OCI-LY3 (cell line): ENCODE data around the gene MIER3.

Source experiments
- H2AFZ ChIP-seq: fragments of 200-600, 300-600 bp; shearing (Covaris generic); 2 replicates; pipeline ENCODE4 v1.6.0; 2014; ENCODE audit warnings: antibody characterized with exemption, low read depth, low read length
- H3K27ac ChIP-seq: fragments of 200-600, 300-600 bp; sonication (generic); 2 replicates; pipeline ENCODE4 v1.5.1; 2014; ENCODE audit warnings: mild to moderate bottlenecking, low read length, moderate library complexity, mixed read lengths
- H3K27me3 ChIP-seq: fragments of 200-600, 300-600 bp; sonication (generic); 2 replicates; pipeline ENCODE4 v1.6.1; 2014; ENCODE audit warnings: low read depth, low read length, mixed read lengths
- H3K36me3 ChIP-seq: fragments of 200-600, 300-600 bp; sonication (generic); replicated peaks from 2 replicates; pipeline ENCODE3; 2014; ENCODE audit warnings: low read depth, low read length, mixed read lengths
- H3K4me1 ChIP-seq: fragments of 300-600, 200-600 bp; sonication (generic); 2 replicates; pipeline ENCODE4 v1.6.1; 2014; ENCODE audit warnings: low read length, mixed read lengths
- H3K4me2 ChIP-seq: fragments of 200-600, 300-600 bp; sonication (generic); 2 replicates; pipeline ENCODE4 v1.6.1; 2014; ENCODE audit warnings: low read length, mixed read lengths
- H3K4me3 ChIP-seq: fragments of 300-600, 200-600 bp; sonication (generic); 2 replicates; pipeline ENCODE4 v1.5.1; 2014; ENCODE audit warnings: antibody characterized with exemption, mild to moderate bottlenecking, low read length, moderate library complexity
- H3K79me2 ChIP-seq: fragments of 300-600, 200-600 bp; shearing (Covaris generic); 2 replicates; pipeline ENCODE4 v1.6.1; 2014; ENCODE audit warnings: mild to moderate bottlenecking, low read length, mixed read lengths
- H3K9ac ChIP-seq: fragments of 300-600, 200-600 bp; shearing (Covaris generic); 2 replicates; pipeline ENCODE4 v1.6.0; 2014; ENCODE audit warnings: mild to moderate bottlenecking, low read length, moderate library complexity
- H3K9me3 ChIP-seq: fragments of 200-600, 300-600 bp; shearing (Covaris generic); 2 replicates; pipeline ENCODE4 v1.6.1; 2014; ENCODE audit warnings: low read length, mixed read lengths; ENCODE audit not compliant: insufficient read depth
- H4K20me1 ChIP-seq: fragments of 200-600, 300-600 bp; sonication (generic); 2 replicates; pipeline ENCODE4 v1.6.1; 2016; ENCODE audit warnings: low read length, mixed read lengths; ENCODE audit not compliant: insufficient read depth
- EZH2phosphoT487 ChIP-seq: fragments of 200-600 bp; shearing (Covaris generic); IDR thresholded peaks from 2 replicates; pipeline ENCODE4 v1.6.1; 2018; ENCODE audit warnings: antibody characterized with exemption, mixed run types, low read depth
- TF ChIP-seq, protein P1 (sequence below): fragments of 200-600, 300-600 bp; sonication (generic); IDR thresholded peaks from 2 replicates; pipeline ENCODE4 v1.5.1; 2014; ENCODE audit warnings: antibody characterized with exemption, low read length, low read depth

Gene MIER3

GRCh38 chr5:56971275-56971674 is 19.4 kb upstream of the MIER3 start:
- H3K9me3 ChIP-seq: no peaks in the 10 kb centered on the region
- no peaks in the 10 kb centered on the region for H3K79me2 ChIP-seq

DNA sequence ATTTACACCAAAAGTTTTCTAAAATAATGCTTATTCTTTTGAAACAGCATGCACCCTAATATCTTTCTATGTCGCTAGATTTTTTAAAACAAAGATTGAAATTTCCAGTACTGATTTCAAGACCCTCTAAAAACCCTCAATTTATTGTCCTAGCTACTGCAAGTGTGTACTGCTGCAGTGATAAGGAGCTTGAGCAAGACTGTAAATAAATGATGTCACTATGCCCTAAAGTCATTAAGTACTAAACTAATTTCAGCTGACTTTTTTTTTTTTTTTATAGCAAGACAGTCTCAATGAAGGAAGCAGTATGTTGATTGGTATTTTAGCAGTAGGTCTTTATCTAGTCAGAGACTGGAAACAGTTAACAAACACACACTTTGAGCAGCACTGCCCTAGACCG is 12.2 kb upstream of the MIER3 start:
- H3K9me3 ChIP-seq: no peaks in the 10 kb centered on the region
- H3K4me1 ChIP-seq: no peaks in the 10 kb centered on the region
- no peak overlapping the region for H3K27ac ChIP-seq
- peaks cover 7% of the 10 kb centered on the region; the same call in 1 of the 2 replicates for H3K27me3 ChIP-seq
- H3K4me3 ChIP-seq: no peak overlapping the region
- no peaks in the 10 kb centered on the region for H4K20me1 ChIP-seq
- H3K79me2 ChIP-seq: no peaks in the 10 kb centered on the region
- H3K4me2 ChIP-seq: no peak overlapping the region
- H3K36me3 ChIP-seq: no peaks in the 10 kb centered on the region
- H2AFZ ChIP-seq: no peak overlapping the region
- H3K9ac ChIP-seq: no peak overlapping the region
- no peak for TF ChIP-seq EZH2phosphoT487
- TF ChIP-seq, protein P1, sequence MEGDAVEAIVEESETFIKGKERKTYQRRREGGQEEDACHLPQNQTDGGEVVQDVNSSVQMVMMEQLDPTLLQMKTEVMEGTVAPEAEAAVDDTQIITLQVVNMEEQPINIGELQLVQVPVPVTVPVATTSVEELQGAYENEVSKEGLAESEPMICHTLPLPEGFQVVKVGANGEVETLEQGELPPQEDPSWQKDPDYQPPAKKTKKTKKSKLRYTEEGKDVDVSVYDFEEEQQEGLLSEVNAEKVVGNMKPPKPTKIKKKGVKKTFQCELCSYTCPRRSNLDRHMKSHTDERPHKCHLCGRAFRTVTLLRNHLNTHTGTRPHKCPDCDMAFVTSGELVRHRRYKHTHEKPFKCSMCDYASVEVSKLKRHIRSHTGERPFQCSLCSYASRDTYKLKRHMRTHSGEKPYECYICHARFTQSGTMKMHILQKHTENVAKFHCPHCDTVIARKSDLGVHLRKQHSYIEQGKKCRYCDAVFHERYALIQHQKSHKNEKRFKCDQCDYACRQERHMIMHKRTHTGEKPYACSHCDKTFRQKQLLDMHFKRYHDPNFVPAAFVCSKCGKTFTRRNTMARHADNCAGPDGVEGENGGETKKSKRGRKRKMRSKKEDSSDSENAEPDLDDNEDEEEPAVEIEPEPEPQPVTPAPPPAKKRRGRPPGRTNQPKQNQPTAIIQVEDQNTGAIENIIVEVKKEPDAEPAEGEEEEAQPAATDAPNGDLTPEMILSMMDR: no peak

More at GRCh38 chr5:56971275-56971674, 19.4 kb upstream of the MIER3 start:
- Histone ChIP-seq H3K27me3 (0 out of 2 replicates have a peak, but pooled peaks cover 3% of the 10 kb centered on the region), H3K9ac (no peak overlapping the region), H3K27ac (no peak overlapping the region), H4K20me1 (no peaks in the 10 kb centered on the region), H3K4me1 (no peaks in the 10 kb centered on the region), H2AFZ (no peak overlapping the region), H3K36me3 (no peaks in the 10 kb centered on the region), H3K4me3 (no peak overlapping the region), H3K4me2 (no peak overlapping the region)
- no peak for TF ChIP-seq EZH2phosphoT487
- TF ChIP-seq, protein P1: no peak

DNA sequence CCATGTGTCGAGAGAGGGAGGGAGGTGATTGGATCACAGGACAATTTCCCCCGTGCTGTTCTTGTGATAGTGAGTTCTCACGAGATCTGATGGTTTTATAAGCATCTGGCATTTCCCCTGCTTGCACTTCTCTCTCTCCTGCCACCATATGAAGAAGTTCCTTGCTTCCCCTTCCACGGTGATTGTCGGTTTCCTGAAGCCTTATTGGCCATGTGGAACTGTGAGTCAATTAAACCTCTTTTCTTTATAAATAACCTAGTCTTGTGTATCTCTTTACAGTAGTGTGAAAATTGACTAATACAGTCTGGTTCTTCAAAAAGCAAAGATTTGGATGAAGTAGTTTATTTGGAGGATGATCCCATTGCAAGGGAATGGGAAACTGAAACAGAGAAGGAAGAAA is 11.3 kb upstream of the MIER3 start:
- Histone ChIP-seq H3K36me3 (no peaks in the 10 kb centered on the region), H3K4me3 (no peak overlapping the region), H3K9ac (no peak overlapping the region), H3K9me3 (no peaks in the 10 kb centered on the region), H3K79me2 (no peaks in the 10 kb centered on the region), H3K4me2 (no peak overlapping the region), H3K4me1 (no peaks in the 10 kb centered on the region), H4K20me1 (no peaks in the 10 kb centered on the region), H2AFZ (no peak overlapping the region), H3K27me3 (peaks cover 8% of the 10 kb centered on the region; the same call in 1 of the 2 replicates), H3K27ac (no peak overlapping the region)
- TF ChIP-seq EZH2phosphoT487: no peak
- TF ChIP-seq, protein P1: no peak

DNA sequence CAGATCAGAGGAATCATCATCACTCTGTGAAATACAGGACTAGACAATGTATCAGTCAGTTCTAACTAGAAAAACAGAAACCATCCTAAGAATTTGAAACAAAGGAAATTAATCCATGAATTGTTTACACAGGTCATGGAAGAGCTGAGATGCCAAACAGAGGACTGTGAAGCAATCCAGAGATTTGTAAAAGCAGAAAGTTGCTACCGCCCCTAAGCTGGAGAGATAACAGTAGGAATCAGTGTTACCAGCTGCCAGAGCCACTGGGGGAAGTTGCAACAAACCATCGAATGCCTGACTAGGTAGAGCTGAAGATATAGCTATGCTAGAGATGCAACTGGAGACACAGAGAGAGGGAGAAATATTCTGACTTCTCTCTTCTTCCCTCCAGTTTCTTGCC is 10.4 kb upstream of the MIER3 start:
- Histone ChIP-seq H3K27me3 (peaks cover 8% of the 10 kb centered on the region; the same call in 1 of the 2 replicates), H3K4me2 (no peak overlapping the region), H4K20me1 (no peaks in the 10 kb centered on the region), H3K79me2 (no peaks in the 10 kb centered on the region), H3K27ac (no peak overlapping the region), H2AFZ (no peak overlapping the region), H3K36me3 (no peaks in the 10 kb centered on the region), H3K9me3 (no peaks in the 10 kb centered on the region), H3K4me1 (no peaks in the 10 kb centered on the region), H3K9ac (no peak overlapping the region), H3K4me3 (no peak overlapping the region)
- no peak for TF ChIP-seq EZH2phosphoT487
- TF ChIP-seq, protein P1: no peak
